K562 (cell line): ENCODE measurements around the gene MDC1. TPM values are rescaled to one million over a fixed set of nuclear protein-coding genes. Genes with fewer than 3 reads are reported as not detected.
A peak's percentile ranks its signal among the peaks of the same experiment; 100 is the strongest.

Source experiments
- ATF7 ChIP-seq: fragments of 450-650 bp; IDR thresholded peaks from 2 replicates; pipeline ENCODE4 v1.7.1; 2014; ENCODE audit warnings: mild to moderate bottlenecking, moderate library complexity
- MBD2 ChIP-seq: sonication (generic); IDR thresholded peaks from 2 replicates; pipeline ENCODE4 v1.6.1; 2016; ENCODE audit warnings: low read depth, borderline replicate concordance
- MYNN ChIP-seq, 2 experiments: sonication (generic); formaldehyde crosslinking in 1 of 2; IDR thresholded peaks; 2 replicates each; pipeline versions ENCODE4 v1.5.0 to v1.6.1; 2016 to 2020; ENCODE audit warnings: antibody characterized with exemption in 1 of 2, missing genetic modification reagents in 1 of 2
- POLR2G ChIP-seq: fragments of 200-400 bp; formaldehyde crosslinking; IDR thresholded peaks from 2 replicates; pipeline ENCODE4 v1.6.1; 2017; ENCODE audit warnings: low read depth, mild to moderate bottlenecking, antibody characterized with exemption, low read length, moderate library complexity
- SMAD4 ChIP-seq: fragments of 250-450 bp; sonication (Bioruptor Pico); conservative IDR thresholded peaks from 2 replicates; pipeline ENCODE4 v1.8.0; 2021; ENCODE audit warnings: inconsistent platforms, mild to moderate bottlenecking, moderate library complexity
- SUPT5H ChIP-seq: fragments of 450-650 bp; IDR thresholded peaks from 2 replicates; pipeline ENCODE4 v1.6.1; 2016
- TRIM28 ChIP-seq: fragments of 450-650 bp; IDR thresholded peaks from 2 replicates; pipeline ENCODE4 v1.6.1; 2017
- ZNF395 ChIP-seq: fragments of 200-800 bp; sonication (Bioruptor generic); IDR thresholded peaks from 2 replicates; pipeline ENCODE4 v1.6.1; 2017; ENCODE audit warnings: missing genetic modification characterization, missing compliant biosample characterization
- ZNF830 ChIP-seq: fragments of 250-450 bp; sonication (Bioruptor Pico); IDR thresholded peaks from 2 replicates; pipeline ENCODE4 v1.5.0; 2021; ENCODE audit warnings: mild to moderate bottlenecking
- polyA plus RNA-seq, 8 experiments: library from polyadenylated mRNA; depleted of rRNA in 4 of 8; stranded (reverse) in 5 of 8; unstranded in 3 of 8; fragments of >200 nt; fragmentation: Nextera tagmentation in 2 of 8; fragmentation: Illumina TruSeq in 1 of 8; extraction: Ambion mirVana in 2 of 8; extraction: Trizol in 1 of 8; gene quantifications; 2 replicates each; pipeline versions ENCODE4 v1.2.1 to v1.2.3, GENCODE V29; 2011 to 2014; ENCODE audit warnings: inconsistent platforms in 1 of 8, missing spikeins in 1 of 8
- total RNA-seq, 7 experiments: library from RNA; depleted of rRNA in 6 of 7; stranded (reverse); fragments of >200 nt in 6 of 7; fragmentation: Illumina TruSeq in 2 of 7; extraction: Trizol in 2 of 7; gene quantifications; 2 replicates each; pipeline versions ENCODE4 v1.2.1 to v1.2.3, GENCODE V29; 2011 to 2021; ENCODE audit warnings: low replicate concordance in 1 of 7
- TF ChIP-seq, protein P1 (sequence below), 2 experiments: fragments of 450-650 bp in 1 of 2; sonication (generic) in 1 of 2; formaldehyde crosslinking in 1 of 2; IDR thresholded peaks; 2 replicates each; pipeline versions ENCODE4 v1.7.1 to v1.9.0; 2016 to 2022; ENCODE audit warnings: inconsistent platforms in 1 of 2, mild to moderate bottlenecking in 1 of 2, missing genetic modification reagents in 1 of 2
- TF ChIP-seq, protein P2 (sequence below): sonication (generic); formaldehyde crosslinking; IDR thresholded peaks from 2 replicates; pipeline ENCODE4 v1.8.0; 2023; ENCODE audit warnings: mild to moderate bottlenecking, missing genetic modification reagents

The MDC1 gene
- total and polyA plus RNA-seq, 9 of the 15 experiments (the other 6 are each of a cell fraction or from before 2014, with no cell fraction given), result 8.2 to 114 (median 20.0) TPM

- TF ChIP-seq, protein P1, sequence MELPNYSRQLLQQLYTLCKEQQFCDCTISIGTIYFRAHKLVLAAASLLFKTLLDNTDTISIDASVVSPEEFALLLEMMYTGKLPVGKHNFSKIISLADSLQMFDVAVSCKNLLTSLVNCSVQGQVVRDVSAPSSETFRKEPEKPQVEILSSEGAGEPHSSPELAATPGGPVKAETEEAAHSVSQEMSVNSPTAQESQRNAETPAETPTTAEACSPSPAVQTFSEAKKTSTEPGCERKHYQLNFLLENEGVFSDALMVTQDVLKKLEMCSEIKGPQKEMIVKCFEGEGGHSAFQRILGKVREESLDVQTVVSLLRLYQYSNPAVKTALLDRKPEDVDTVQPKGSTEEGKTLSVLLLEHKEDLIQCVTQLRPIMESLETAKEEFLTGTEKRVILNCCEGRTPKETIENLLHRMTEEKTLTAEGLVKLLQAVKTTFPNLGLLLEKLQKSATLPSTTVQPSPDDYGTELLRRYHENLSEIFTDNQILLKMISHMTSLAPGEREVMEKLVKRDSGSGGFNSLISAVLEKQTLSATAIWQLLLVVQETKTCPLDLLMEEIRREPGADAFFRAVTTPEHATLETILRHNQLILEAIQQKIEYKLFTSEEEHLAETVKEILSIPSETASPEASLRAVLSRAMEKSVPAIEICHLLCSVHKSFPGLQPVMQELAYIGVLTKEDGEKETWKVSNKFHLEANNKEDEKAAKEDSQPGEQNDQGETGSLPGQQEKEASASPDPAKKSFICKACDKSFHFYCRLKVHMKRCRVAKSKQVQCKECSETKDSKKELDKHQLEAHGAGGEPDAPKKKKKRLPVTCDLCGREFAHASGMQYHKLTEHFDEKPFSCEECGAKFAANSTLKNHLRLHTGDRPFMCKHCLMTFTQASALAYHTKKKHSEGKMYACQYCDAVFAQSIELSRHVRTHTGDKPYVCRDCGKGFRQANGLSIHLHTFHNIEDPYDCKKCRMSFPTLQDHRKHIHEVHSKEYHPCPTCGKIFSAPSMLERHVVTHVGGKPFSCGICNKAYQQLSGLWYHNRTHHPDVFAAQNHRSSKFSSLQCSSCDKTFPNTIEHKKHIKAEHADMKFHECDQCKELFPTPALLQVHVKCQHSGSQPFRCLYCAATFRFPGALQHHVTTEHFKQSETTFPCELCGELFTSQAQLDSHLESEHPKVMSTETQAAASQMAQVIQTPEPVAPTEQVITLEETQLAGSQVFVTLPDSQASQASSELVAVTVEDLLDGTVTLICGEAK (IDR thresholded peaks at IDR 0.05), result 0 out of 2 replicates have a peak, but pooled peaks have one; percentile 17
- TF ChIP-seq, protein P1 (CRISPR knock-in tag; IDR thresholded peaks at IDR 0.05), result no peak
- TF ChIP-seq ATF7 (peak; percentile 33), TRIM28 (0 out of 2 replicates have a peak, but pooled peaks have one; percentile 43), MYNN (IDR thresholded peaks at IDR 0.05) (peak; percentile 64), MYNN (CRISPR knock-in tag; IDR thresholded peaks at IDR 0.05) (no peak), ZNF395 (CRISPR knock-in tag) (peak; percentile 54; the same call in 1 of the 2 replicates), SUPT5H (0 out of 2 replicates have a peak, but pooled peaks have one; percentile 28), MBD2 (no peak; the same call in 1 of the 2 replicates), ZNF830 (CRISPR knock-in tag) (peak; percentile 81; the same call in 1 of the 2 replicates), POLR2G (peak; percentile 30; the same call in 1 of the 2 replicates), SMAD4 (CRISPR knock-in tag) (peak; percentile 25; the same call in 1 of the 2 replicates)
- TF ChIP-seq, protein P2, sequence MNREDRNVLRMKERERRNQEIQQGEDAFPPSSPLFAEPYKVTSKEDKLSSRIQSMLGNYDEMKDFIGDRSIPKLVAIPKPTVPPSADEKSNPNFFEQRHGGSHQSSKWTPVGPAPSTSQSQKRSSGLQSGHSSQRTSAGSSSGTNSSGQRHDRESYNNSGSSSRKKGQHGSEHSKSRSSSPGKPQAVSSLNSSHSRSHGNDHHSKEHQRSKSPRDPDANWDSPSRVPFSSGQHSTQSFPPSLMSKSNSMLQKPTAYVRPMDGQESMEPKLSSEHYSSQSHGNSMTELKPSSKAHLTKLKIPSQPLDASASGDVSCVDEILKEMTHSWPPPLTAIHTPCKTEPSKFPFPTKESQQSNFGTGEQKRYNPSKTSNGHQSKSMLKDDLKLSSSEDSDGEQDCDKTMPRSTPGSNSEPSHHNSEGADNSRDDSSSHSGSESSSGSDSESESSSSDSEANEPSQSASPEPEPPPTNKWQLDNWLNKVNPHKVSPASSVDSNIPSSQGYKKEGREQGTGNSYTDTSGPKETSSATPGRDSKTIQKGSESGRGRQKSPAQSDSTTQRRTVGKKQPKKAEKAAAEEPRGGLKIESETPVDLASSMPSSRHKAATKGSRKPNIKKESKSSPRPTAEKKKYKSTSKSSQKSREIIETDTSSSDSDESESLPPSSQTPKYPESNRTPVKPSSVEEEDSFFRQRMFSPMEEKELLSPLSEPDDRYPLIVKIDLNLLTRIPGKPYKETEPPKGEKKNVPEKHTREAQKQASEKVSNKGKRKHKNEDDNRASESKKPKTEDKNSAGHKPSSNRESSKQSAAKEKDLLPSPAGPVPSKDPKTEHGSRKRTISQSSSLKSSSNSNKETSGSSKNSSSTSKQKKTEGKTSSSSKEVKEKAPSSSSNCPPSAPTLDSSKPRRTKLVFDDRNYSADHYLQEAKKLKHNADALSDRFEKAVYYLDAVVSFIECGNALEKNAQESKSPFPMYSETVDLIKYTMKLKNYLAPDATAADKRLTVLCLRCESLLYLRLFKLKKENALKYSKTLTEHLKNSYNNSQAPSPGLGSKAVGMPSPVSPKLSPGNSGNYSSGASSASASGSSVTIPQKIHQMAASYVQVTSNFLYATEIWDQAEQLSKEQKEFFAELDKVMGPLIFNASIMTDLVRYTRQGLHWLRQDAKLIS (CRISPR knock-in tag), result 0 out of 2 replicates have a peak, but pooled peaks have one; percentile 54
Measured at GRCh38 chr6:30722280-30723112, 5.4 kb upstream of the MDC1 start (continued).
